Measurements from ENCODE around the gene HSD17B3.

DNA sequence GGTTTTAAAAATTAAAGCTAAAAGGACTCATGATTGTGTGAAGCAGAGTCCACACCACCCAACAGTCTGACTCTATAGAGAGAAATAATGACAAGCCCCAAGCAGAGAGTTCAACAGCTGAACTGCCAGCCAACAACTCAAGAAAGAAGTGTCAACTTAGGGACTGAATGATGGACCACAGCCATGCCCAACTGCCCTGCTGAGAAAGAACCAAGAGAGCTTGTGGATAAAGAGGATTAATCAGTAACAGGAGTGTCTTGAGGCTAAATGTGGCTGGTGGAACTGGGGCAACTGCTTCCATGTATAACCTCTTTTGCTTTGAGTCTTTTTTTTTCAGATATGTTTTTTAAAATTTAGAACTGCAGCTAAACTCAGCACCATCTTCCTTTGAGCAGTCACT, 109.3 kb downstream of the HSD17B3 start:
- TF ChIP-seq POLR2A (IDR thresholded peaks at IDR 0.05) (no peak), POLR2AphosphoS5 (IDR thresholded peaks at IDR 0.05) (no peak)

All from spleen (tissue), 3 donors.